Effector CD4-positive, alpha-beta T cell (primary cell): ENCODE data around the gene LFNG.

ENCODE experiments used
- DNase-seq: peaks from one replicate; pipeline ENCODE4 v3.0.0-alpha.2; 2020

The LFNG gene

DNA sequence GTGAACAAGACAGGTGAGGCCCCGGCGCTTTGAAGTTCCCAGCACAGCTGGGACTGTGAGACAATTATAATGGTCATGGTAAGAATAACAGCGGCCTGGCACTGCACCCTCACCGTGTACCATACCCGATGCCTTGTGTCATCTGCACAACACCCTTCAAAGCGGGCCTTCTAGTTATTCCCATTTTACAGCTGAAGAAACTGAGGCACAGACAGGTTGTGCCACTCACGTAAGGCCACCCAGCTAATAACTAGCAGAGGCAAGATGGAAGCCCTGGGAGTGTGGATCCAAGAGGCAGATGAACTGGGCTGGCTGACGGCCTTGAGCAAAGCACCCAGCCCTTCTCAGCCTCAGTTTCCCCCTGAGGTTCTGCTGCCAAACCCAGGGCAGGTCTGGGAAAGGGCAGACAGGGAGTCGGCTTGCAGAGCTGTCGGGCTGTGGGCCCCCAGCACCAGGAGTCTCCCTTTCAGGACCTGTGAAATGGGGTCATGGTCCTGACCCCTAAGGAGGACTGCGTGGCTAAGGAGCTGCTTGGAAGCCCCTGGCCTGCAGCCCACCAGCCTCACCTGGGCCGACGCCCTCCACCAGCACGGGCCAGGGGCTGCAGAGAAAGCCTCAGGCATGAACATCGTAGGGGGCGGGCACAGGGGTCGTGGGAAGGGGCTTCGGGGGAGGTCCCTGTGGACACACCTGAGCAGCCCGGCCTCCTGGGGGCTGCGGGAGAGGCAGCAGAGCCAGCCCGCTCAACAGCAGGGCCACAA, 15.3 kb upstream of the LFNG start:
- no peak for DNase-seq

DNA sequence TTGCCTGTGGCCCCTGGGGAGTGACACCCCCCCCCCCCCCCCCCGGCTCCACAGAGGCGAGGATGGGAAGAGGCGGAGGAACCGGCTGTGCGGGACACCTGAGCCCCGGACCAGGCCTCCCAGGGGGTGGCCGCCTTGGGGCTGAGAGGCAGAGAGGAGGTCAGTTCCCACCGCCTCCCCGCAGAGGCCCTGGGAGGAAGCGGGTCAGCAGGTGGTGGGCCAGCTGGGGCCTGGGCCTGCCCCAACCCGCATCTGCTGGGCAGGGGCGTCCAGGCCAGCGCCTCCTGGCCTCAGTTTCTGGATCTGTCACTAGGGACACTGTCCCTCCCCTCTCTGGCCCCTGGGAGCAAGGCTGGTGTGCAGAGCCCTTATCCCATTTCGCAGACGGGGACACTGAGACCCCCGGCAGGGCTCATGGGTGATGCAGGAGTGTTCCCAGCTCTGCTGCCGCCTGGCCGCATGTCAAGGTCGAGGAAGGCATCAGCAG, 14.6 kb upstream of the LFNG start:
- DNase-seq = no peak

DNA sequence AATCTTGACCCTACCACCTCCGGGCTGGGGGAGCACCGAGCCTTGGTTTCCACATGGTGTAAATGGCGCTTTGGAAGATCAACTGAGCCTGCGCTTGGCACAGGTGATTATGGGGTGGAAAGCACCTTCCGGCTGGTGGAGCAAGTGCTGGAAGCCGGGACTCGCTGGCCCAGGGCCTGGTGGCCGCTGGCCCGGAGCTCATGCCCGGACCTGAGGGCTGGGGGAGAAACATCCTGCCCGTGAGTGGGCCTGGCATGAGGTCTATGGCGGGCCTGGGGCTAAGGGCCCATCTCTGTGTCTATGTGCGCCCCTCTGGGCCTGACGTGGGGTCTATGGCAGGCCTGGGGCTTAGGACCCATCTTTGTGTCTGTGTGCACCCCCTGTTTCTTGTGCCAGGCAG, 14.2 kb upstream of the LFNG start:
- DNase-seq = no peak

DNA sequence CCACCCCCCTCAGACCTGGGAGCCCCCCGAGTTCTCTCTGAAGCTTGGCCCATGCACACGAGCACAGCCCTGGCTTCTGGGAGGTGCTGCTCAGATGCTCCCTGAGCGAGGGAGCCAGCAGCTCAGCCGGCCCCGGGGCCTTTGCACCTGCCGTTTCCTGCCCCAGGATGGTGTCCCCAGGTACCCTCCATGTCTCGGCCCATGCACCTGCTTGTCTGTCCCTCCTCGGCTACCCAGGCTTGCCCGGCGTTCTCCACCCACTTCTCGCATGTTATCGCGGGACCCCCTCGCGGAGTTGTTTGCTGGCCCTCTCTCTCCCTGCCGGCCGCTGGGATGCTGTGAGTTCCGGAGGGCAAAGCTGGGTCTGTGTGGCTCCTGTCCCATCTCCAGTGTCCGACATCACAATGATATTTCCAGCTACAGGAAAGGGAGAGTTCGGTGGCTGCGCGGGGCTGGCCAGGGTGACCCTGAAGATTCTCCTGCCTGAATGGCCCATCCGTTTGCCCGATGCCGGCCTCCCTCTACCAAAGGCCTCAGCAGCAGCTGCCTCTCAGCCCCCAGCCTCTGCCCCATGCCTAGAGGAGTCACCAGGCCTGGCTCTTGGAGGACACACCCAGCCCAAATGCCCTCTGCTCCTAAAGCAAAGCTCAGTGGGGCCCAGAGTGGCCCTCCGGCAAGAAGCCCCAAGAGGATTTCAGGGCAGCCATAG, 12.2 kb upstream of the LFNG start:
- no peak for DNase-seq

DNA sequence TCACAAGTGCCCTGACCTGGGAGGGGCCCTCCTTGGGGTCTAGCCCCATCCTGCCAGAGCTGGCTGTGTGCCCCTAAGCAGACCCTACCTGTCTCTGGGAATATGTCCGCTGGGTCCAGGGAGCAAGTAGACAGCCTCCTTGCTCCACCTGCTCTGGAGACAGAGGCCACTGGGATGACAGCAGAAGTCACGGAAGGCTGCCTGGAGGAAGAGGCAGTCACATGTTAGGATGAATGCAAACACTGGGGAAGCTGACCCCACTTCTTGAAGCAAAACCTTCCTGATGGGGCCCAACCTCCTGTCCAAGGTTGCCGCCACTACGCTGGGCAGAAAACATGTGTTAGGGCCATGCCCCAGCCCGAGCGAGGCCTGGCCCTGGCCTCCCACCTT, 11.7 kb upstream of the LFNG start:
- DNase-seq = no peak

DNA sequence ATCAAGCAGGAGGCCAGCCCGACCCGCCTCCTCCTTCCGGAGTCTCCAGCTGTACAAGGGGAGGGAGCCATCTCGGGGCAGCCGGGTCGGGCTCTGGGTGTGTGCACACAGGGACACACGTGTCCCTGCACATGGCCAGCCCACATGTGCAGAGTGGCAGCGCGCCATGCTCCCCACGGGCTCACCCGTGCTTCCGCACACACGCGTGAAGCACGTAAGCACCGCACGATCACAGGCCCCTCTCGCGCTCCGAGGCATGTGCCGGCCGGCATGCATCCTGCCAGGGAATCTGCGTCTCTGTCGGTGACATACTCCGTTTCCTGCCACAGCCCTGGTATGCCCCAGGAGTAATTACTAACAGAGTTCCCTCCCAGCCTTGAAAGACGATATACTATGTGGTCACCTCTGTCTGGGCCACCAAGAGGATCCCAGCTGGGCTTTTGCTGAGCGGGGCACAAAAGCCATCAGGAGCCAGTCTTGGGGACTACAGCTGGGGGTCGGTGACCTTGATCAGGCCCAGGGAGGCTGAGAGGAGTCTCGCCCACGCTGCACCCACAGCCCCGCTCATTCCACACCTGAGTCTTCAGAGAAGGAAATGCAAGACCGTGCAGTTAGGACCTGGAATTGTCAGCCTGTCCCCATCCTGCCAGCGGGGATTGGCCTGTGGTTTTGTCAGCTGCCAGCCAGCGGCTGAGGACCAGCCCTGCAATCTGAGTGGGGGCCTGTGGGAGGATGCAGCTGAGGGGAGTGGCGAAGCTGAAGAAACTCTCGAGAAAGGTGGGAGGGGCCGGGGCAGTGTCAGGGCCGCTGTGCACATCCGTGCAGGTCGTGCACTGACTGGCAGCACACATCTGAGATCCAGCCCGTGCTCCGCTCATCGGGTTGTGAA, 11.0 kb upstream of the LFNG start:
- peak; percentile 78 for DNase-seq

DNA sequence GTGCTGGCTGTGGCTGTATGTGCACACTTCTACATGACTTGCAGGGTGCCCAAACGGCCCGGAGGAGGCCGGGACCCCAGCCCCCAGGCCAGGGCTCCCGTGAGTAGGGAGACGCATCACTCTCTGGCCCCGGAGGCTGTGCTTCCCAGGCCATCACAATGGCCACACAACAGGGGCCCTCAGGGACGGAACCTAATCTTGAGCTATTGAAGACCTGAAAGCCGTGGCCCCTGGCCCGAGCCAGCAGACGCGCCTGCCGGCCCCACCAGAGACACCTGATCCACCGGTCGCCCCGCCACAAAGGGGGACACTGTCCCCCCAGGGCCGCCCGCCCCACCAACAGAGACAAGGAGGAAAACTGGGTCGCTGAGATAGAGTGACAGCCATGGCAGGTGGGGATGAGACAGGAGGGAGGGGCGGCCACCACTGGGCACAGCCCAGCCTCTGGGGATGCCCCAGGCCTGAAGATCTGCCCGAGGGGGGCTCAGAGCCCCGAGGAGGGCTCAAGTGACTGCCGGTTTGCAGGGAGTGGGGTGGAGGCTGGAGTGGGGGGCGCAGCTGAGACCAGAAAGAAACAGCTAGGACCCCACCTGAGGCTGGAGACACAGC, 10.2 kb upstream of the LFNG start:
- no peak for DNase-seq

DNA sequence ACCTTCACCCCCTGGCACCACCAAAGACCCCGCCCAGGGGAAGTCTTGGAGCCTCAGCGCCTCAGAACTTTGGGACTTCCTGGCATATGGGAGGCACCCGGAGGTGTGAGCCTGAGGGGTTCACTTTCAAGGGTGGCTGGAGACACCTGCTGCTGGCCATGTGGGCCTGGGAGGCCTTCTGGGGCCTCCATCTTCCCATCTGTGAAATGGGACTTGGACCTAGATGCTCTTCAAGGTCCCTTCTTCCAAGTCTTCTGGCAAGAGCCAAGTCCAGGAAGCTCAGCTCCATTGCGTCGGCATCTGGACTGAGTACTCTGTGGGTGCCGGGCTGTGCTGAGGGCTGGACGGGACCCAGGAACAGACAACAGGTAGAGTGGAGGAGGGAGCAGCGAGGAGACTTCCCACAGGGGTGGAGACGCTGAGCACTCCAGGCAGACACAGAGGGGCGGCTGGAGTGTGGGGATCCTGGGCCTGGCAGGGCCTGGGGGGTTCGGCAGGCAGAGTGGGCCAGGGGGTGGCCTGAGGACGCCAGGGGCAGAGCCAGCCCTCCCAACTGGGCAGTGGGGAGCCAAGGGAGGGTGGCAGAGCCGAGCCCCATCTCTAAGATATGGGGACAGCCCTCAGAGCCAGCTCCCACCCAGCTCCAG, 9.3 kb upstream of the LFNG start:
- DNase-seq = no peak

DNA sequence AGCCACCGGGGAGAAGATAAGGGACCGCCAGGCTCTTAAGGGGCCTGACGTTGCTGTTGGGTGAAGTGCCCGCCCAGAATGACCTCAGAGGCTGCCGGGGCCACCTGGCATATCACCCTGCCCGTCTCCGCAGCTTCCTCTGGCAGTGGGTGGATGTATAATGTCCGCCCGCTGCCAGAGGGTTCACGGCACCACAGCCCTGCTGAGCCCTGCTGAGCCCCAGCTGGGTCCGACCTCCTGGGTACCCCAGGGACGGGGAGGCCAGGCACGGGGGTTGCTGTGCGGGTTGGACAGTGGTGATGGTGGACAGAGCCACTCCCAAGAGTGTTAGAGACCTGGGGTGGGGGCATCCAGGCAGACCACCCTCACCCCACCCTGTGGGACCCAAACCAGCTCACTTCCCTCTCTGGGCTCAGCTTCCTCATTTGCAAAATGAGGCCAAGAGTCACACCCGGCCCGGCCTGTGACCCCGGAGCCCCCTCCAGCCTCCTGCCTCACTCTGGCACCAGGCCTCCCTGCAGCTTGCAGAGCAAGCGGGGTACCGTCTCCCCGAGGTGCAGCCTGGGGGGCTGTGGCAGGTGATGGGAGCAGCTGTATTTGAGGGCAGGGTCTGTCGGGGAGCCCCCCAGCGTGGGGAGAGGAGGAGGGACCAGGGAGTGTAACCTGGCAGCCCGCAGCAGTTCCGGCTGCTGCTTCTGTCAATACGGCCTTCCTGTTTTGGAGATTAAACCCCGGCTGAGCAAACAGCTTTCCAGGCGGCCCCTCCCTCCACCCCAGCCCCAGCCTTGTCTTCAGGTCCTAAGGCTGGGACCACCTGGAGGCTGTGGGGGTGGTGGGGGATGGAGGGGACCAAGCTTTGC, 8.4 kb upstream of the LFNG start:
- peak; percentile 52 for DNase-seq

DNA sequence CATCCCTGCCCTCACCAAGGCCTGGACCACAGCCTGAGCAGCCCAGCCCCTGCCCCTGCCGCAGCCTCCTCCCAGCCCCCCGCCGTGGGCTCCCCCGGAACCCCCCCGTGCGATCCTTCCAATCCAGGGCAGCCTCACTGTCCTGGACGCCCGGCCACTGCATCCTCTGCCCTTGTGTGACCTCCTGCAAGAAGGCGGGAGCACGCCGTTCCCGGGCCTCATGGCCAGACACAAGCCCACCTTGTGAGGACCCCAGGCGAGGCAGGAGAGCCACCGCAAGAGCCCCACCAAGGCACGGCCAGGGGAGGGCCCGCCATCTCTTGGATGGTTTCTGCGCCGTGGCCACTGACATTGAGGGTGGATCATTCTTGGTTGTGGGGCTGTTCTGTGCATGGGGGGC, 7.8 kb upstream of the LFNG start:
- no peak for DNase-seq

DNA sequence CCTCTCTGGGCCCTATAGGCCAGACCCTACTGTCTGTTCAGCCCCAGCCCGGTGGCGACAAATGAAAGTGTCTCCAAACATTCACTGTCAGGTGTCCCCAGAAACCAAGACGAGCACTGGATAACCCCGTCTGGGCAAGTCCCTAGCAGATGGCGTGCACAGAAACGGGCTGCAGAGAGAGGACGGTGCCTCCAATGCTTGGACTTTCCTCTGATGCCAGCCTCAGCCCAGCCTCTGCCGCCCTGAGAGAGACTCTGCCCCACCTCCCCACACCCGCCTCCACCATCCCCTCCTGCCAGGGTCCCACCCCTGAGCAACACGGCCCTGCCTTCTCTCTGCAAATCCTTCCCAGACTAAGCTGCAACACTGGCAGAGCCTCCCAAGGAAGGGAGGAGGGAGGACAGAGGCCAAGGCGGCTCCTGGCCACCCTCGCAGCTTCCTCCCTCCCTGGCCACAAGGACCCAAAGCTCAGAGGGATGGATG, 7.4 kb upstream of the LFNG start:
- no peak for DNase-seq

DNA sequence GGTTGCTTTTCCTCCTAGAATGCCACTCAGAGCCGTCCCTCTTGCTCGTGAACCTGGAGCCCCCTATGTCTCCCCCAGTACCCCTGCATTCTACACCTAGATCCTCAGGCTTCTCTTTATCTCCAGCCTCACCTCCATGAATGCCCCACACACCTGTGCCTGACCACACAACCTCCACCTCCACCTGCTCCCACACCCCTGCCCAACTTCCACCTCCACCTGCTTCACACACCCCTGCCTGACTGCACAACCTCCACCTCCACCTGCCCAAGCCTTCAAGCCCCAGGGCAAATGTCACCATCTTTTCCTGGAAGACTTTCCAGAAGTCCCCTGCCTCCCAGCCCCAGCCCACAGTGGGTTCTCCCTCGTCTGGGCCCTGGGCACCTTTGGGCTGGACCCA, 6.9 kb upstream of the LFNG start:
- no peak for DNase-seq

DNA sequence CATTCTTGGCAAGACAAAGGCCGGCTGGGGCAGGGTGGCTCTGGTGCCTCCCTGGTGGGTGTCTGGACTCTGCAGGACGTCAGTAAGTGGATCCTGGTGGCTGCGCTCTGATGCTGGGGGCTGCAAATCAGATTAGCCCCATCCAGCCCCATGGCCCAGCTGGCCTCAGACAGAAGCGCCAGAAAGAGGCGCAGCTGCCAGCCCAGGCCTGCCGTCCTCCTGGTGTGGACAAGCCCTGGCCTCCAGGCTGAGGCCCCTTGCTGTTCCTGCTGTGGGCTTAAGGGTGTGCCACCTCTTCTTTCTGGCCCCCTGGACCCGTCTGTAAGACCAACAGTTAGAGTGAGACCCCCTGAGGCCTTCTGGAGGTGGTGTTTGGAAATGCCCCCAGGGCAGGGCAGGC, 5.9 kb upstream of the LFNG start:
- DNase-seq = no peak

DNA sequence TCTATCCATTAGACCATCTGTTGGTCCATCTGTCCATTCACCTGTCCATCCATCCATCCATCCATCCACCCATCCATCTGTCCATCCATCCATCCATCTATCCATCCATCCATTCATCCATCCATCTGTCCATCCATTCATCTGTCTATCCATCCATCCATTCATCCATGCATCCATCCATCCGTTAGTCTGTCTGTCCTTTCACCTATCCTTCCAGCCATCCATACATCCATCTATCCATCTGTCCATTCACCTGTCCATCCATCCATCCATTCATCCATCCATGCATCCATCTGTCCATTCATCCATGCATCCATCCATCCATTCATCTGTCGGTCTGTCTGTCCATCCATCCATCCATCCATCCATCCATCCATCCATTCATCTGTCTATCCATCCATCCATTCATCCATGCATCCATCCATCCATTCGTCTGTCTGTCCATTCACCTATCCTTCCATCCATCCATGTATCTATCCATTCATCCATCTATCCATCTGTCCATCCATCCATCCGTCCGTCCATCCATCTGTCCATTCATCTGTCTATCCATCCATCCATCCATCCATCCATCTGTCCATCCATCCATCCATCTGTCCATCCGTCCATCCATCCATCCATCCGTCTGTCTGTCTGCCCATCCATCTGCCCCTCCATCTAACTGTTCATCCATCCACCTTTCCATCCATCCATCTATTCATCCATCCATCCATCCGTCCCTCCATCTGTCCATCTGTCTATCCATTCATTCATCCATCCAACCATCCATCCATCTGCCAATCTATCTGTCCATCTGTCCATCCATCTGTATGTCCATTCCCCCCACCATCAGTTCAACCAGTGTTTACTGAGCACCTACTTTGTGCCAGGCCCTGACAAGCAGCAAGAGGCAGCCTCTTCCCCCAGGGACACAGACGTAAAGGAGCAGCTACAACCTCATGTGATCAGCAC, 4.8 kb upstream of the LFNG start:
- DNase-seq = no peak

DNA sequence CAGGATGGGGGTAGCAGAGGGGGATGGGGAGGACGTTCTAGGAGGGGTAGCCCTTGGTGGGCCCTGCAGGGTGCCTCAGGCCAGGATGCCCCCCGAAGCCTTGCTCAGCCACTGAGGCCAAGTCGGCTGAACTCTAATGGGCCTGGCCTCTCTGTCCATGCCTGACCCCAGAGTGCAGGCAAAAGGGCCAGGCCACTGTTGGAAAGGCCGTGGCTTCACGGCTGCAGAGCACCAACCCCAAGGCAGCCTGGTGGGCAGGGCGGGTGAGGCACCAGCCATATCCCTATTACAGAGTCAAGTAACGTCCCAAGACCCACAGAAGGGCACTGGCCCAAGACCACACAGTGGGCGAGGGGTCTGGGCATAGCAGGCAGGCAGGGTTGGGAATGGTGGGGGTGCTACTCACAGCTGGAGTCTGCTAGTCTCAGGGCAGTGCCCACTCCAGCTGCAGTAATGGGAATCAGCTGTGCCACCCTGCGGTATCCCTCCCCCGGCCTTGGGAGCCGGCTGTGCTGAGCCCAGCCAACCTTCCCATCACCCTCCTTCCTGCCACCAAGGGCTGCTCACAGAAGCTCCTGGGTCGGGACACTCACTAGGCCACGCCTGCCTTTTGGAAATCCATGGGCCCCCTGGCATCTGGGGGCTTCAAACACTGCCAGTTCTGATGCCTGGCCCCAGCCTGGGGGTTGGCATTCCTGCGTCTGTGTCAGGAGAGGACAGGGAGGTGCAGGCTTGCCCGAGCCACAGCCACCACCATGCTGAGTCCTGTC, 4.0 kb upstream of the LFNG start:
- DNase-seq = no peak

DNA sequence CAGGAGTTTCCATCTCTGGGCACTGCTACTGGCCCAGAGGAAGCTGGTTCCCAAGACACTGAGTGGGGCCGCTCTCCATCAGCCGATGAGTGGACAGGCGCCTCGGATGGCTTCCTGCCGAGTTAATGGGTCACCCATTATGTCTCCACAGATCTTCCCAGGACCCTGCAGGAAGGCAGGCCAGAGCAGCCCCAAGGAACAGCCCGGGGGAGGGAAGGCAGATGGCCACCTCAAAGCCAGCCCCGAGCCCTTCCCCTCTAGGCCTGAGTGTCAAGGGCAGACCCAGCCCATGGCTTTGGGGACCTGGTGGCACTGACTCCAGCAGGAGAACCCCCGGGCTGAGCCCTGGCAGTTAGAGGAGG, 3.4 kb upstream of the LFNG start:
- DNase-seq = no peak

DNA sequence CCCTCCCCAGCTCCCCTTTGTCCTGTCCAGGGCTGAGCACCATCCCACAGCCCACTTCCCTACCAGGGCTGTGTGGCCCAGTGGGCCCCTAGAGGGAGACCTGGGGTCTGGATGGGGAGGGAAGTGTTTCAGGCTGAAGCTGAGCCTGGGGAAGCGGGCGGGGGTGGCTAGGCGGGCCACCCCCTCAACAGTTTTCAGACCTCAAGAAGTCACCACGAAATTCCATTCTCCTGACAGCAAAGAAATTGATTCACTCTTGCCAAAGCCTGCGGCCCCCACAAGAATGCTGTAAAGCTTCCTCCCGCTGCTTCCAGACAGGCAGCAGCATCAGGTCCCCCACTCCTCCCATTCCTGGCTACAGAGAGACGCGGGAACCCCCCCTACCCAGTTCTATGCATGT, 2.5 kb upstream of the LFNG start:
- DNase-seq = no peak

DNA sequence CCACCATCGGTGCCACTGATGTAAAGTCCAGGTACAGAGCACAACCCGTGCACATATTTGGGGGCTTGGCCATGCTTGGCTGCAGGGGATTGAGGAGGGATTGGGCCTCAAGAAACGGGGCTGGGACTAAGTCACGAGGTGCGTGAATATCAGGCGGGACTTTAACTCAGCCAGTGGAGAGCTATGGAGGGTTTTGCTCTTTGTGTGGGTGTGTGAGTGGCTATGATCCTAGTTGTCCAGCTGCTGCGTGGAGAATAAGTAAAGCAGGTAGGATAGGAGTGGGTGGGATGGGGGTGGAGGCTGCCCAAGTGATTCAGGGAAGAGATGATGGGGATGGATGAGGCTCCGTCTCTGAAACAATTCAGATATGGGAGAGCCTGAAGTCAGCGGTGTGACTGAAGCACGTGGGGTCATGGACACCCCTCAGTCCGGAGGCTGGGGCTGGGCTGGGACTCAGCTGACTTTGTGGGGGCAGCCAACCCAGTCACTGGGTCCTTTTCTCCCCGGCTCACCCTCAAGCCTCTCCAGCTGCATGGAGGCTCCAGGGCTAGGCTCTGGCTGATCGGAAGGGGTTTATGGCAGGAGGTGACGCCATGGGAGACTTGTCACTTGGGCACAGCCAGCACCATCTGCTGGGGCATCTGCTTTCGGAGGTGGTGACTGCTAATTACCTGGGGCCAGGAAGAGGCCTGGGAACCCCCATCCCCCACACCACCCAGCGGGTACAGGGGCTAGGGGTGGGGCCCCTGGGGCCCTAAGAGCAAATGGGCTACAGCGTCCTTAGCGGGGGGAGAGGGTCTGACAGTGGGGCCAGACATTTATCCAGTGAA, 1.7 kb upstream of the LFNG start:
- DNase-seq = no peak

DNA sequence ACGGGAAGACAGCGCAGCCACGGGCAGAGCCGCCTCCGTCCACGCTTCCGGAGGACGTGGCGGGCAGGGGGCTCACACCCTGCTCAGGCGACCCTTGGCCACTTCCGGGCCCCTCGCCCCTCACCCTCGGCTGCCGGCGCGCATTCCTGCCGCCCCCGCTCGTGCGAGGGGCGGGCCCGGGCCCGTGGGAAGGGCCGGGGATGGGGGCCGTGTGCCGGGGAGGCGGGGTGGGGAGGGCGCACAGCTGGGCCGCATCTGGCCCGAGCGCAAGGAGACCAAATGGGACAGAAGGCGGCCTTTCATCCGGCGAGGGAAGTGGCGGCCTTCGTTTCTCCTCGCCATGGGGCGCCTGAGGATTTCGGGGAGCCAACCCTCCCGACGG, 846 bp upstream of the LFNG start:
- DNase-seq = no peak
